GM19099 (cell line): ENCODE results near the gene ADD3.

Source experiments
- POLR2A ChIP-seq: IDR thresholded peaks from 3 replicates; pipeline ENCODE4 v1.6.1; 2011; ENCODE audit warnings: low read depth; ENCODE audit not compliant: insufficient read length; ENCODE audit errors: extremely low read depth

ADD3 gene

DNA sequence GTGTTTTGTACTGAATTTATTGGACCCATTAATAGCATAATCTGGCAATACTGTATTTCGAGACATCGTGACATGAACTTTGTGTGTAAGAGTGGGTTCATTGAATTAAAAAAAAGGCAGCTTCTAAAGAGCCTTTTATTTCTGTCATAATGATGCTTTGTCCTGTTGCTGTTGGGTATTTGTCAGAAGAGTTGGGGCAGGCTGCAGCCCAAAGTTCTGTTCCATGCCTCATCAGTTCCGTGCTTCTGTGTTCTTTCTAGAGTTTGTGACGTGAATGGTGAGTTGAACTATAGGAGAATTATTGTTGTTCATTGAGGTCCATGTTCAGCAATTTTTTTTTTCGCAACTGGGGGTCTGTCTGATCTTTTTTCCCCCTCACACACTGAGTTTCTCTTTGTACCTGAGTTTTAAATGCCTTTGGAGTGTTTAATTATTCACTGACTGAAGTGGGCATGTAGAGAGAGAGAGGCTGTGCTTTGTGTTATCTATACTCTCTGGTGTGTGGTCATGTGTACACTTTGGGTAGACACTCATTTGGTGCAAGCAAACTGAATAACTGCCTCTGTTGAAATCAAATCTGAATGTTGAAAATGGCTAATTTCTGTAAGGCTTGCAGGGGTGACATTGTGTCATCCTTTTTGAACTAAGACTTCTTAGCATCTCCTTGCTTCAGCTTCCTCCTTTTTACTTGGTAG lies 69.8 kb downstream of the ADD3 start:
- no peak for TF ChIP-seq POLR2A

DNA sequence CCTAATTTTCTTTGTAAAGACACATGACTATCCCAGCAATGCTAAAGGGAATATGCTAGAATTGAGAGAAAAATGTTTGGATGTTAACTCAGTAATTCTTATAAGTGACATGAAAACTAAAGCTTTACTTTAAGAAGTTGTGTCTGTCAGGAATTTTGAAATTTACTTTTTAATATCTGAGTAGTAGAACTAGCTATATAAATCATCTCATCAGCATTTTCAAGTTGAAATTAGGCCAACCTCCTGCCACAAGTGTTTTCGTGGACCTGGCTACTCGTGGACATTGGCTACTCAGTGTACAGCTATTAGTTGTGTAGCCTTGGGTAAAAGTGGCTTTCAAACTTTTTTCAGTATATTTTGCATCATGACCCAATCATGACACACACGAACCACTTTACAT lies 70.5 kb downstream of the ADD3 start:
- no peak for TF ChIP-seq POLR2A

DNA sequence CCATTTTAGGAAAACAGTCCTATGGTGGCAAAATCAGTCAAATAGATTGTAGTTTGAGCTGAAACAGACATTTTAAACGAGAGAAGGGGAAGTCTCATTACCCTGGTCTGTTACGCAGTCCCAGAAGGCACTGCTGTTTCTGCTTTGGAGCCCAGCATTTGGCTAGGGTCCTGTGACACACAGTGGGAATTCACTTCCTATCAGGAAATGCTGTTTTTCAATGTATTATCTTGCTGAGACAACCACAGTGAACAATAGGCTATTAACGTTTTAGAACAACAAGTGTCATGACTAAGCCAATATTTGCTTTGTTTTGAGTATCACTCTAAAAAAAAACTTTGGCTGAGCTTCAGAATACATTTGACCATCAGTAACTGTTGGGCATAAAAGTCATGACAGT lies 74.1 kb downstream of the ADD3 start:
- no peak for TF ChIP-seq POLR2A

GRCh38 chr10:110083884-110084283 lies 76.1 kb downstream of the ADD3 start:
- TF ChIP-seq POLR2A = no peak

DNA sequence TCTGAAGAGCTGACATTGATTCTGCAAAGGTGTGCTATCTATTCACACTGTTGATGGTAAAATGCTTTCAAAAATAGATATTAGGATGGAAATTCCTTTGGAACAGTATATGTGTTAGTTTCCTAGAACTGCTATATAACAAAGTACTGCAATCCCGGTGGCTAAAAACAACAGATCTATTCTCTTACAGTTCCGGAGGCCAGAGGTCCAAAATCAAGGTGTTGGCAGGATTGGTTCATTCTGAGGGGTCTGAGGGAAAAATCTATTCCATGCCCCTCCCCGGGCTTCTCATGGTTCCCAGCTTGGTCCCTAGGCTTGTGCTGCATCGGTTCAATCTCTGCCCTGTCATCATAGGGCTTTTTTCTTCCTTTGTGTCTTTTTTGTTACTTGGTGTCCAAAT lies 79.9 kb downstream of the ADD3 start:
- no peak for TF ChIP-seq POLR2A

- TF ChIP-seq POLR2A = no peak
These were observed 80.8 kb downstream of the ADD3 start for GRCh38 chr10:110088367-110089104.

DNA sequence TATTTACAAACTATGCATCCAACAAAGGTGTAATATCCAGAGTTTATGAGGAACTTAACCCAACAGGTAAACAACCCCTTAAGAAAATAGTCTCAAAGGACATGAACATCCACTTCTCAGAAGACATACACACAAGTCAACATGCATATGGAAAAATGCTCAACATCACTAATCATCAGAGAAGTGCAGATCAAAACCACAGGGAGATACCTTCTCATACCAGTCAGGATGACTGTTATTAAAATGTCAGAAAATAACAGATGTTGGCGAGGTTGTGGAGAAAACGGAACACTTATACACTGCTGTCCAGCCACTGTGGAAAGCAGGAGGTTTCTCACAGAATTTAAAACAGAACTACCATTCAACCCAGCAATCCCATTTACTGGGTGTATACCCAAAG lies 84.0 kb downstream of the ADD3 start:
- no peak for TF ChIP-seq POLR2A

DNA sequence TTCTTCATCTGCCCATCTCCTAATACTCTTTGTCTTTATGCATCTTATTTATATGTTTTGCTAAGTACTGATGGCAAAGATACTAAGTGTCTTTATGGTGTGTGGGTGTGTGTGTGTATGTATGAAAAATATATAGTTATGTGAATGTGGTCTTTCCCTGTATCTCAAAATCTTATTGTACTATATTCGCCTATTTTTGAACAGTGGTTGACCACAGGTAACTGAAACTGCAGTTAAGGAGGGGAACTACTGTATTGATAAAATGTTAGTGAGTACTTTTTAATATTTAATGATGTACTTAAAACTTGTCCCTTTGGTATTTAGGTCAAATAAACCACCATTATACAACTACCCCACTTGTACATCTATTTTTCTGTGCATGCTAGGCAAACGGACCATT lies 85.9 kb downstream of the ADD3 start:
- no peak for TF ChIP-seq POLR2A

GRCh38 chr10:110094786-110095185 lies 87.0 kb downstream of the ADD3 start:
- TF ChIP-seq POLR2A = no peak

- TF ChIP-seq POLR2A = no peak
These were observed 93.8 kb downstream of the ADD3 start for GRCh38 chr10:110101464-110102144.

- TF ChIP-seq POLR2A = no peak
These were observed 96.2 kb downstream of the ADD3 start for GRCh38 chr10:110103921-110104461.

DNA sequence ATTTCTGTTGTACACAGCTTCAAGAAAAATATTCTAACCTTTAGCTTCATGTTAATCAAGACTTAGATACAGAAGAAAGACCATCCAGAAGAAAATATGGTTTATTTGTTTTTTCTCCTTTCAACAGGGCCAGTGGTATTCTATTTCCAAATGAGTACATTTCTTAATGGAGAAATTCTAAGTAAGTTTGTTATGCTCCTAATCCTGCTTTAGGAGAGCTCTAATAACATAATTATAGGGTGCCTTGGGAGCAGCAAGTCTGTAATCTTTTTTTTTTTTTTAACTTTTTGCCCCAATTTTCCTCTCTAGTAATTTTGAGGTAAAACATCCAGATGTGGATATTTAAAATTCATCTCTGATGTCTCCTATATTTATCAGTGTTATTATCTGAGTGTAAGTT lies 98.1 kb downstream of the ADD3 start:
- TF ChIP-seq POLR2A = no peak

DNA sequence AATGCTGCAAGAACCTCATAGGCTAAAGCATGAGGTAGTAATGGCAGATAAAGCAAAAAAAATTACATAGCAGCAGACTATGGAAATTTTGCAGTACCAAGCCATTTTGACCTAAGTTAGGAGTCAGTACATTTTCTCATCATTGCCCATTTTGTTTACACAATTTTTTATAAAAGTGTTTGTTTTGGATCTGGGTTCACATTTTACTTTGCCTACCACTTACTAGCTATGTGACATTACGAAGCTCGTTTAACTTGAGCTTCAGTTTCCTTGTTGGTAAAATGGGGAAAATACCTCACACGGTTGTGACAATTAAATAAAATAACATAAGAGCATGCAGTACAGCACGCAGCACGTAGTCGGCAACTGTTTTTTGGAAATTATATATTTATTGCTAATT lies 99.6 kb downstream of the ADD3 start:
- no peak for TF ChIP-seq POLR2A

GRCh38 chr10:110107887-110108286 lies 100.1 kb downstream of the ADD3 start:
- no peak for TF ChIP-seq POLR2A

DNA sequence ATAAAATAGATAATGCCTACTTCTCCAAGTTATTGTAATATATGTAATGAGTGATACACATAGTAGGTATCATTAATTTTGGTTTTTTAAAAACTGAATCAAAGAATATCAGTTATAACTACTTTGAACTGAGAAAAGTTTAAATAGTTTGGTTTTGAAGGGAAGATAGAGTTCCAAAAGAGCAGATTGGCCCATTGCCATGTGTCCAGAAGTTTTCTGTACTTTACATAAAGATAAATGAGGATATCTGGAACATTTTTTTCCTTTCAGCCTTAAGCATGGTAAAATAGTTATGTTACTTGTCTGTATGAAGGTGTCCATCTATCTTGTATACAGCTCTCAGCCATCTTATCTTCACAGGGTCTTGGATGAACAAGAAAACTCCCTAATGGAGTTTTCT lies 101.7 kb downstream of the ADD3 start:
- no peak for TF ChIP-seq POLR2A

DNA sequence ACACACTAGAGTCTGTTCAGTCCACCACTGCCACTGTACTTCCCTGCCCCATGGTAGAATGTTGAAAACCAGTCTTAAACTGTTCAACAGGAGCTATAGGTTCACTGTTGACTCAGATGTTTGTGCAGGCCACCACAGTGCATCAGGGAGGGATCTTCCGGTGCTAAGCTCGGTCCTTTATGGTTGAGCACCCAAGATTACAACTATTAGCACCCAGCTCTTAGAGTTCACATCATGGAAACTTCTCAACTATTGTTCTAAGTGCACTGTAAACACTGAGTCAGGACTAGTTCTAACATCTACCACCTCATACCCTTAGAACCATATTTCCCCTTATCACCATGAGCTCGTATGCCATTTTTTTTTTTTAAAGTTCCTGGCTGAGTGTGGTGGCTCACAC lies 102.6 kb downstream of the ADD3 start:
- TF ChIP-seq POLR2A = no peak
